ENCODE measurements around the gene GPR61.

- TF ChIP-seq, protein P1, sequence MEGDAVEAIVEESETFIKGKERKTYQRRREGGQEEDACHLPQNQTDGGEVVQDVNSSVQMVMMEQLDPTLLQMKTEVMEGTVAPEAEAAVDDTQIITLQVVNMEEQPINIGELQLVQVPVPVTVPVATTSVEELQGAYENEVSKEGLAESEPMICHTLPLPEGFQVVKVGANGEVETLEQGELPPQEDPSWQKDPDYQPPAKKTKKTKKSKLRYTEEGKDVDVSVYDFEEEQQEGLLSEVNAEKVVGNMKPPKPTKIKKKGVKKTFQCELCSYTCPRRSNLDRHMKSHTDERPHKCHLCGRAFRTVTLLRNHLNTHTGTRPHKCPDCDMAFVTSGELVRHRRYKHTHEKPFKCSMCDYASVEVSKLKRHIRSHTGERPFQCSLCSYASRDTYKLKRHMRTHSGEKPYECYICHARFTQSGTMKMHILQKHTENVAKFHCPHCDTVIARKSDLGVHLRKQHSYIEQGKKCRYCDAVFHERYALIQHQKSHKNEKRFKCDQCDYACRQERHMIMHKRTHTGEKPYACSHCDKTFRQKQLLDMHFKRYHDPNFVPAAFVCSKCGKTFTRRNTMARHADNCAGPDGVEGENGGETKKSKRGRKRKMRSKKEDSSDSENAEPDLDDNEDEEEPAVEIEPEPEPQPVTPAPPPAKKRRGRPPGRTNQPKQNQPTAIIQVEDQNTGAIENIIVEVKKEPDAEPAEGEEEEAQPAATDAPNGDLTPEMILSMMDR (IDR thresholded peaks at IDR 0.05; ENCODE audit: insufficient read depth, low read length, poor library complexity, severe bottlenecking) = no peak
- TF ChIP-seq EZH2phosphoT487 (conservative IDR thresholded peaks at IDR 0.05; ENCODE audit: low read length) = no peak
Observed at GRCh38 chr1:109528712-109529111, 11.0 kb upstream of the GPR61 start.

All from SU-DHL-6 (cell line).